Spleen (tissue), 7 donors: ENCODE data around the gene ARHGEF12.

ENCODE experiments used
- CTCF ChIP-seq, 11 experiments: fragments of 200-600 bp in 7 of 11; fragments of 450-650 bp in 4 of 11; sonication (generic) in 4 of 11; IDR thresholded peaks in 8 of 11; conservative IDR thresholded peaks in 3 of 11; 1 replicate in 7 of 11; 2 replicates in 4 of 11; pipeline versions ENCODE4 v1.4.0 to v1.8.0; 2016 to 2021; ENCODE audit warnings: antibody characterized with exemption in 11 of 11, inconsistent platforms in 4 of 11, mild to moderate bottlenecking in 1 of 11
- POLR2AphosphoS5 ChIP-seq, 3 donors: sonication (generic); formaldehyde crosslinking; IDR thresholded peaks; one replicate each; pipeline ENCODE4 v1.5.1; 2017; ENCODE audit warnings: antibody characterized with exemption in 3 of 3
- donor health status: DM: no; HTN: no; CAD: no; lungs with moderate emphysema.
- donor health status: DM: no; HTN: no; CAD: no.
- donor health status: DM: no; HTN: no; CAD: no.

DNA sequence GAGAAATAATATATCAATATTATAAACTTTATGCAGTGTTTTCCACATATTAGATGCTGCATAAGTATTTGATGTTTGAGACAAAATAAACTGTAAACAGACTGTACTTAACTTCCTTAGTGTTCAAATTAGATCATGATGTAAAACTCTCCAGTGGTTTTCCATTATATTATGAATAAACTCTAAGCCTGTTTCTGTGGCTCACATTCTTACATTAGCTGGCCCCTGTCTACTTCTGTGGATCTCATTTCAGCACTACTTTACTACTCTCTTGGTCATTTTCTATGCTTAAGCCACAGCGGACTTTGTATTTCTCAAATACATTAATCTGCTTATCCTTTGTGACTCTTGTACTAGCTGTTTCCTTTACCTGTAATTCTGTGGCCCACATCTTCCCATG is 55.6 kb downstream of the ARHGEF12 start:
- TF ChIP-seq POLR2AphosphoS5 (IDR thresholded peaks at IDR 0.05) = no peak
- TF ChIP-seq CTCF (IDR thresholded peaks at IDR 0.05 in 8 of 11, conservative IDR thresholded peaks at IDR 0.05 in 3 of 11) = no peak
